HG03060 (cell line): ENCODE measurements around the gene MYL9.

Experiments used
- ATAC-seq: cut with Tn5 transposase; IDR thresholded peaks from one replicate; pipeline ENCODE4 v1.9.1; 2021; ENCODE audit warnings: low read depth, moderate number of reproducible peaks; ENCODE audit not compliant: unreplicated experiment

The MYL9 gene

GRCh38 chr20:36525620-36526365 is 15.5 kb upstream of the MYL9 start:
- ATAC-seq = no peak

DNA sequence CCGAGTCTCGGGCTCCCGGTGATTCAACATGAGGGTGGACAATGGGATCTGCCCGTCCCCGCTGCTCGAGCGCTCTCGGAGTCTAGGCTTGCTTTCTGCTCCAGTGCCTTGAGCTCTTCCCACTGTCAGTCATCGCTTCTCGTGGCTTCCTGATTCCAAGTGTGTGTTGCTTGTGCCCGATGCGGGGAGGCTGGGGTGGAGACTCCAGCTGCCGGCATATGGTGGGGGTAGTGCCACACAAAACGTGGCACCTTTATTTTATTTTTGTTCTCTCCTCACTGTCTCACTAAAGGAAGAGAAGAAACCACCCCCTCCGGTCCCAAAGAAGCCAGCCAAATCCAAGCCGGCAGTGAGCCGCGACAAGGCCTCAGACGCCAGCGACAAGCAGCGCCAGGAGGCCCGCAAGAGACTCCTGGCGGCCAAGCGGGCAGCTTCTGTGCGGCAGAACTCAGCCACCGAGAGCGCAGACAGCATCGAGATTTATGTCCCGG is 14.8 kb upstream of the MYL9 start:
- no peak for ATAC-seq

GRCh38 chr20:36527331-36528125 is 13.8 kb upstream of the MYL9 start:
- ATAC-seq = no peak

DNA sequence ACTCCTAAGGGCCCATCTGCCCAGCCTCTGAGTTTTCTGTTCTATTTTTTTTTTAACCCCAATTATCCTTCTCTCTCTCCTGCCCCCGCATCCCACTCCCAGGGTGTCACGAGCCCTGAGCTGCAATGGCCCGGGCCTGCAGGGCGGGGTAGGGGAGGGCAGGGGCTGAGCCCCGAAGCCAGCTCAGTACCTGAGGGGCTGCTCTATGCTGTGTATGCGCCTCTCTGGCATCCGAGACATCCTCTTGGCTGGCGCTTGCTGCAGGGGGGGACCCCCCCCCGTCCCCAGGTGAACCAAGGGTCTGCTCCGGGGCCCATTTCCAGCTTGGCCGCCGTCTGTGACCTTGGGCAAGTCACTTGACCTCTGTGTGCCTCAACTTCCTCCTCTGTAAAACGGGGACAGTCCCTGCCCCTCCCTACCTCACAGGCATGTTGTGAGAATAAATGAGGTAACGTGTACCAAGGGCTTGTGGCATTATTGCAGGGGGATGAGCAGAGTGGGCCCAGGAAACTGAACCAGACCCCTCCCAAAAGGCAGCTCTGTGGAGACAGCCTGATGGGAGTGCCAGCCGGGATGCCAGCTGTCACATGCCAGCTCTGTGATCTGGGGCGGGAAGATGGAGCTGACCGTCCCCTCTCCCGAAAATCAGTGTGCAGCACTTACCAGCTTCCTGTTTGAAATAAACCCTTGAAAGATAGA is 13.0 kb upstream of the MYL9 start:
- ATAC-seq = no peak

GRCh38 chr20:36528875-36529417 is 12.4 kb upstream of the MYL9 start:
- ATAC-seq = no peak

DNA sequence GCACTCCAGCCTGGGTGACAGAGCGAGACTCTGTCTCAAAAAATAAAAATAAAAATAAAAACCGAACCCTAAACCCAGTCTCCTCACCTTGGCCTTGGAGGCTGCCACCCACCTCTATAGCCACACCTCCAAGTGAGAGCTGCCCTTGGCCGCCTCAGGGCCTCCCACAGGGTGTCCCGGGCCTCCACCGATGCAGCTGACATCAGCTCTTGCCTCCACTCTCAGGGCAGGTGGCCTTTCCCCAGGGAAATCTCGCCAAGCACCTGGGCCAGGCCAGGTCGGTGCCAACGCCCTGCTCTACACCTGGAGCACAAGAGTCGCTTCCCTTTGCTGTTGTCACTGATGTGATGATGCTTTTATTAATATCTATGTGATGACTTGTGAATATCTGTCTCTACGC is 8.9 kb upstream of the MYL9 start:
- ATAC-seq = no peak

GRCh38 chr20:36532822-36533221 is 8.5 kb upstream of the MYL9 start:
- ATAC-seq = no peak

- ATAC-seq = no peak
Measured at GRCh38 chr20:36538026-36538722, 3.1 kb upstream of the MYL9 start.

- ATAC-seq = no peak
Measured at GRCh38 chr20:36540551-36541211, 638 bp upstream of the MYL9 start.

GRCh38 chr20:36541768-36542488 is 609 bp downstream of the MYL9 start:
- no peak for ATAC-seq

DNA sequence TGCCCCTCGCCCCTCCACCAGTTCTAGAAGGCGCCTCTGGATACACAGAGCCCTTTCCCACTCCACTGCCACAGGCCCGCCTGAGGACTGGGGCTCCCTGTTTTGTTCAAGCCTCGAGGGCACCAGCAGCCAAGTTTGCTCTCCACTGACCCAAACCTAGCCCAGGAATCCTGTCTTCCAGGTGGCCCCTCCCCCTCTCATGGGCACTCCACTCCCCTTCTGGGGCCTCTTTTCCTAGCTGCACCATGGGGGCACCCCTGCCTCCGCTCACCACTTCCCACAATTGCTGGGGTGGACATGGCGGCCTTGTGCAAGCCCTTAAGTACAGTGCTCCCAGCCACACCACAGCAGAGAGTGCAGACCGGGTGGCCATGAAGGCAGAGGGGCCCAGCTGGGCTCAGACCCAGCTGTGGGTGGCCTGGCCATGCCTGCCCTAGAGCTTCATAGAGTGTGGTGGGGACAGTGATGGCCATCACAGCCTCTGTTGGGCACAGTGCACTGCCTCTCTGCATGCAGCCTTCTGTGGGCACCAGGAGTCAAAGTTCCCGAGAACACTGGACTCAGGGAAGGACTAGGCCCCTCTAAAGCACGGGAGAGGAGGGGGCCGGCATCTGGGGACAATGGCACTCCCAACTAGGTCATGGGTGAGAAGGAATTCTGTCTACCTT is 1.3 kb downstream of the MYL9 start:
- ATAC-seq = no peak

GRCh38 chr20:36543184-36544133 is 2.1 kb downstream of the MYL9 start:
- ATAC-seq = no peak

DNA sequence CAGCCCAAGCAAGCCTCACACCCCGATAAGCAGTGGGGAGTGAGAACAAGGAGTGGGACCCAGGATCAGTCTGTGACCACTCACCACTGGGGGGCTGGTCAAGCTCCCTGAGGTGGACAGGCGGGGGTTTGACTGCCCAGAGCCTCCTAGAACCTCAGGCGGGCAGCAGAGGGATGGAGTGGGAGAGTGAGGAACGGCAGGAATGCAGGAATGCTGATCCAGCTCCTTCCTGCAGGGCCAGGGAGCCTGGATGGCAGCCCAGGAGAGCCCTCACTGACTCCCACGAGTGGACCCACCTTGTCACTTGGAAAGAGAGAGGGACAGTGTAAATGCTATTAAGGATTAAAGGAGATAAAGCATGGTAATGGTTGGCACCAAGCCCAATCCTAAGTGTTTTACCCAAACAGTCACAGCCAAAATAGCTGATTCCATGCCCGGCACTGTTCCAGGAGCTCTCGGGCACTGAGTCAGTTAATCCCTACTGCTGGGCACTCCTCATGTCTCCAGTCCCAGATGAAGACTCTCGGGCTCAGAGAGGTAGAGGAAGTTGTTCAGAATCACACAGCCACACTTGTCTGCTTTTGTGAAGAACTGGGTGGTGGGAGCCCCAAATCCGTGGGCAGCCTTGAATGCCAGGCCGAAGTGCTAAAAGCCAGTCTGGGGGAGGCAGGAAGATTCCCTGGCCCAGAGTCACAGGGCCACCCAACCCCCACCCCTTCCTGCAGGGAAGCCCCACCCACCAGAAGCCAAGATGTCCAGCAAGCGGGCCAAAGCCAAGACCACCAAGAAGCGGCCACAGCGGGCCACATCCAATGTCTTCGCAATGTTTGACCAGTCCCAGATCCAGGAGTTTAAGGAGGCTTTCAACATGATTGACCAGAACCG is 3.1 kb downstream of the MYL9 start:
- ATAC-seq = no peak

GRCh38 chr20:36546111-36546736 is 4.9 kb downstream of the MYL9 start:
- ATAC-seq = no peak

DNA sequence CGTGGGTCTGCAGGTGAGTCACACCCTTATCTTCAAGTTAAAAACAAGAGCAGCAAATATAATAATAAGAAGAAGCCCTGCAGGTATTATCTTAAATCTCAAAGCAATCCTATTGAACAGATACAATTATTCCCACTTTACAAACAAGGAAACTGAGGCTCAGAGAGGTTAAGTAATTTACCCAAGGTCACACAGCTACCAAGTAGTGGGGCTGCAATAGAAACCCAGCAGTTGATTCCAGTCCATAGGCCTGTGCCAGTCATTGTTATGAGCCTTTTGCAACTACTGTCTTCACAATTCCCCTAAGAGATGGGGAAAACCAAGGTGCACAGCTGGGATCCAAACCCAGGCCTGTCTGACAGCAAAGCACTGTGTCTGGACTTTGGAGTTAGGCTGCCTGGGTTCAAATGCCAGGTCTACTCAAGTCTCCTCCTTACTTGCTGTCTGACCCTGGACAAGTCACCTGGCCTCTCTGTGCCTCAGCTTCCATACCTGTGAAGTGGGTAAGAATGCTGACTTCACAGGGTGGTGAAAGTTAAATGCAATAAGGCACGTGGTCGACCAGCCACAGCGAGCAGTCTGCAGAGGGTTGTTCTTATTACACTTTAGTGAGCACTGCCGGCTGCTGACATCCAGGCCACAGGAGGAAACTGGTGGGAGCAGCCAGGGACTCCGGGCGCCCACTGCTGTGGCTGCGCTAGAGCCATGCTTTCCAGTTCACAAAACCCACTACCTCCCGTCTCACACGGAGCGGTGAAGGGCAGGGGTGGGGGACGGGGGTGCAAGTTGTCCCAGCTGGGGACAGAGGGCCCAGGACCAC is 6.1 kb downstream of the MYL9 start:
- ATAC-seq = no peak
